CD4-positive, alpha-beta T cell treated with Interferon gamma for 1 hour (primary cell): Measurements from ENCODE around the gene FGF14.

Source experiments
- DNase-seq: peaks from one replicate; pipeline ENCODE4 v3.0.0-alpha.2; 2020

The FGF14 gene

GRCh38 chr13:101757446-101758039, 644.3 kb downstream of the FGF14 start:
- DNase-seq, result no peak

- DNase-seq, result no peak
These were observed 646.5 kb downstream of the FGF14 start for GRCh38 chr13:101755228-101755887.

GRCh38 chr13:101752432-101752831, 649.4 kb downstream of the FGF14 start:
- no peak for DNase-seq

GRCh38 chr13:101751488-101751887, 650.4 kb downstream of the FGF14 start:
- DNase-seq, result no peak

GRCh38 chr13:101749584-101749983, 652.3 kb downstream of the FGF14 start:
- no peak for DNase-seq

- DNase-seq, result no peak
These were observed 654.8 kb downstream of the FGF14 start for GRCh38 chr13:101747039-101747438.

- no peak for DNase-seq
These were observed 655.3 kb downstream of the FGF14 start for GRCh38 chr13:101746513-101746912.

- no peak for DNase-seq
These were observed 662.3 kb downstream of the FGF14 start for GRCh38 chr13:101739382-101740178.

- no peak for DNase-seq
These were observed 663.5 kb downstream of the FGF14 start for GRCh38 chr13:101738336-101738735.

GRCh38 chr13:101736566-101736965, 665.3 kb downstream of the FGF14 start:
- DNase-seq, result no peak

GRCh38 chr13:101730420-101731000, 671.3 kb downstream of the FGF14 start:
- no peak for DNase-seq

GRCh38 chr13:101728615-101729014, 673.2 kb downstream of the FGF14 start:
- no peak for DNase-seq

GRCh38 chr13:101728021-101728420, 673.8 kb downstream of the FGF14 start:
- DNase-seq, result no peak

- no peak for DNase-seq
These were observed 674.7 kb downstream of the FGF14 start for GRCh38 chr13:101727118-101727517.

- no peak for DNase-seq
These were observed 675.2 kb downstream of the FGF14 start for GRCh38 chr13:101726681-101727080.

GRCh38 chr13:101718496-101718895, 683.4 kb downstream of the FGF14 start:
- no peak for DNase-seq

GRCh38 chr13:101717353-101717752, 684.5 kb downstream of the FGF14 start:
- DNase-seq, result no peak

GRCh38 chr13:101714195-101714594, 687.7 kb downstream of the FGF14 start:
- DNase-seq, result no peak

- DNase-seq, result no peak
These were observed 689.9 kb downstream of the FGF14 start for GRCh38 chr13:101712026-101712348.

GRCh38 chr13:101711307-101712025, 690.4 kb downstream of the FGF14 start:
- DNase-seq, result no peak

- DNase-seq, result no peak
These were observed 691.9 kb downstream of the FGF14 start for GRCh38 chr13:101709952-101710351.

GRCh38 chr13:101708115-101708514, 693.7 kb downstream of the FGF14 start:
- no peak for DNase-seq

- no peak for DNase-seq
These were observed 694.2 kb downstream of the FGF14 start for GRCh38 chr13:101707659-101708058.
